Stimulated activated CD4-positive, alpha-beta T cell treated with anti-CD3 and anti-CD28 coated beads, Interleukin-4, amount 100 ng/mL, for 24 hours (primary cell): ENCODE measurements around the gene MBNL2.

Experiments used
- DNase-seq: peaks from one replicate; pipeline ENCODE4 v3.0.0-alpha.2; 2020

The MBNL2 gene

DNA sequence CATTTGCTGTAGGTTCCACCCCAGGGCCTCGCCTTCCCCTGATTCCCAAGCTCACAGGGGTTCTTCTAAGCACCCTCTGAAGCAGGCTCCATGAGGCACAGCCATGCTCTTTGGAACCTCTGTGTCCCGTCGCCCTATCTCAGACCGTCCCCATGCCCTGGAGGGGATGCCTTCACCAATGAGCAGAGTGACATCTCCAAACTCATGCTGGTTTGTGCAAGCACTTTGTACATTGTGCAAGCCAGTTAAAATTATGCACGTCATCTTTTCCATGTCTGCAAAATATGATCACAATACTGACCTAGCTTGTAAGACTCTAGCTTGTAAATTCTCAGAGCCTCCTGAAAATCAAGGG lies 165.3 kb downstream of the MBNL2 start:
- no peak for DNase-seq

DNA sequence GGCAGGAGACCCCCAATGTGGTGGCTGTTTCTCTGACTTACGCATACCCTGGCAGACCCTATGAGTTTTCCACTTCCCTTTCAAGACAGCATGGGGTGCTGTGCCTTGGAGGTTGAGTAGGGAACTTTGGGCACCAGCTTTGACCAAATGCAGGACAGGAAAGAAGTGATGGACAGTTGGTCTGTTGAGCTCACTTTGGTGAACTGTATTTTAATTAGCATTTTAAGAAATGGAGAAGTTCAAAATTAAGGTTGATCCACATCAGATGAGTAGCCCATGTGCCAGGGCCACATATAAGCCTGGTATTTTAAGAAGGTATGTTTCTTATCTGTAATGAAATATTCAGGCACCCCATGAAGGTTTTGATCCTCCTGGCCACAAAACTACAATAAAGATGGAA lies 165.8 kb downstream of the MBNL2 start:
- DNase-seq, result no peak

DNA sequence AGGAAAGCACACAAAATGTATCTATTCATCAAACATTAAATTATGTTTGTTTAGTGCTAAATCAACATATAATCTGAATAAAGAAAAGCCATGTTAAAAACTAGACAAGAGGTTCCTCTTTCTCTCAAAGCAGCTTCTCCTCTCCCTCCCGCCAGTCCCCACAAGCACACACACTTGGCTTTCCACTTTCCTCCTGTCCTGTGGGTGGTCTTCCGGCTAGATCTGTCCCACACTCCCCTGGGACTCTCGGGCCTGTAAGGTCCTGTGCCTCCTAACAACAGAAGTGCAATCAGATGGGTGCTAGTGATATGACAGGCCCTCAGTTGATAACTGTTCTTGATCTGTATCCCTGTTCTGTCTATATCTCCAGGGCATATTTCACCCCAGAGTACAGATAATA lies 166.2 kb downstream of the MBNL2 start:
- no peak for DNase-seq

DNA sequence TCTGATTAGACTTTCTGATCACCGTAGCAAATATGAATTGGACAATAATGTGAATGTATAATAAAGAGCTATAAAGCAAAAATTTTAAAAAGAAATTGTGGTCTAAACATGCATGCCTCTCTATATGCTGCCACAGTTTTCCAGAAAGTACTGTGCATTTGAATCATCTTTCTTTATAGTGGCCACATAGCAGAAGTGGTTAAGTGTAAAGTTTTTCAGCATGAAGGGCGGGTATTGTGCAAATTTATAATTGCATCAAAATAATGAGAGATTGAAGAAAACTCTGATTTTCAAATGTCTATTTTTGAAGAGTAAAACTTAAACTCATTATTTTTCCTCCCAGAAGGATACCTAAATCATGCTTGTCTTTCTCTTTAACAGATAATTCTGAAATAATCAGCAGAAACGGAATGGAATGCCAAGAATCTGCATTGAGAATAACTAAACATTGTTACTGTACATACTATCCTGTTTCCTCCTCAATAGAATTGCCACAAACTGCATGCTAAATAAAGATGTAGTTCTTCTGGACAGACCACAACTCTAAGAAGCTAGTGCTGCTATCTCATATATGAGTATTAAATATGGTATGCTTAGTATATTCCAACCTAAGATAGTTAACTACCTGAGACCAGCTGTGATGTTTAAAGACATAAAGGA lies 168.9 kb downstream of the MBNL2 start:
- no peak for DNase-seq

DNA sequence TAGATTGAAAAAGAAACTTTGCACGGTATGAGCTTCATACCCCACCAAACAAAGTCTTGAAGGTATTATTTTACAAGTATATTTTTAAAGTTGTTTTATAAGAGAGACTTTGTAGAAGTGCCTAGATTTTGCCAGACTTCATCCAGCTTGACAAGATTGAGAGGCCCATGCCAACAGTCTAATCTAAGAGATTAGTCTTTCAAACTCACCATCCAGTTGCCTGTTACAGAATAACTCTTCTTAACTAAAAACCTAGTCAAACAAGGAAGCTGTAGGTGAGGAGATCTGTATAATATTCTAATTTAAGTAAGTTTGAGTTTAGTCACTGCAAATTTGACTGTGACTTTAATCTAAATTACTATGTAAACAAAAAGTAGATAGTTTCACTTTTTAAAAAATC lies 169.9 kb downstream of the MBNL2 start:
- DNase-seq, result no peak

- DNase-seq, result no peak
Measured at GRCh38 chr13:97394542-97394941, 172.4 kb downstream of the MBNL2 start.

GRCh38 chr13:97395447-97396136 lies 173.5 kb downstream of the MBNL2 start:
- no peak for DNase-seq

DNA sequence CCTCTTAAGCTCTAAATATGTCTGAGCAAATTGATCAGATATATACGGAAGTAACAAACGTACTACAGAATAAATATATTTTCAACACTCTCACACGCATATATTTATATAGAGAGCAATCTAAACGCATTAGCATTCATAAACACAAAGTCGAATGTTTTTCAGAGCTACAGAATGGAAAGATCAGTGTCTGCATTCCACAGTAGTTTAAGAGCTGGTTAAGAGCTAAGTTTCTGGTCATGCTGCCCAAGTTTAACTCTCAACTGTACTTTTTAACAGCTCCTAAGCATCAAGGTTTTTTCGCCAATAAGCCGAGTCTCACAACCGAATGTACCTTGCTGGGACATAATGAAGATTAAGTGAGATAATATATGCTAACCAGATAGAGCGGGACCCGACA lies 175.1 kb downstream of the MBNL2 start:
- no peak for DNase-seq

DNA sequence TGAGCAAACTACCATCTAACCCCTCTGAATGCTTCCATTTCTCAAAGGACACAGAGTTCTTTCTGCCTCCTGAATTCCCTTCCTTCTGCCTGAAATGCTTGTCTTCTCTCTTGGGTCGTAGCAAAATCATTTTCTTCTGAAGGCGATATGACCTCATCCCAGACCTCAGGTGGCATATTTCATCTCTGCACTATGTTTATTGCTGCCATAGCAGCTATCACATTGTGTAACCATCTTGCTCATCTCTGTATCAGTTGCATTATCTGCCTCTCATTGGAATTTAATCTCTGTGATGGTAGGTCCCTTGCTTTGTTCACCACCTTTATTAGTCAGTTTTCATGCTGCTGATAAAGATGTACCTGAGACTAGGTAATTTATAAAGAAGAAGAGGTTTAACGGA lies 179.3 kb downstream of the MBNL2 start:
- DNase-seq, result no peak

GRCh38 chr13:97403893-97404750 lies 182.0 kb downstream of the MBNL2 start:
- no peak for DNase-seq

GRCh38 chr13:97407540-97407939 lies 185.4 kb downstream of the MBNL2 start:
- no peak for DNase-seq

DNA sequence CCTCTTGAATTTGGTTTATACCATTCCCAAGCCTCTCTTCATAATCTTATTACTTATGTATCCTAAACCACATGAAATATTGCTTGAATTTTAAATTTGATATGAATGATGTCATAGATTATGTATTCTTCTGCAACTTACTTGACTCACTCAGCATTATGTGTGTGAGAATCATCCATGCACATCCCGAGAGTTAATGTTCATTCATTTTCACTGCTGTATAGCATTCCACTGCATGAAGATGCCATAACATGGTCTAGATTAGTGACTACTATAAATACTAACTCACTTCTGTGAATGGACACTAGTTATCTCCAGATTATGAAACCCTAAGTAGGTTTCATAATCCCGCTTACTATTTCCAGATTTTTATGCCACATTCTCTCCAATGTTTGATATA lies 186.8 kb downstream of the MBNL2 start:
- no peak for DNase-seq

DNA sequence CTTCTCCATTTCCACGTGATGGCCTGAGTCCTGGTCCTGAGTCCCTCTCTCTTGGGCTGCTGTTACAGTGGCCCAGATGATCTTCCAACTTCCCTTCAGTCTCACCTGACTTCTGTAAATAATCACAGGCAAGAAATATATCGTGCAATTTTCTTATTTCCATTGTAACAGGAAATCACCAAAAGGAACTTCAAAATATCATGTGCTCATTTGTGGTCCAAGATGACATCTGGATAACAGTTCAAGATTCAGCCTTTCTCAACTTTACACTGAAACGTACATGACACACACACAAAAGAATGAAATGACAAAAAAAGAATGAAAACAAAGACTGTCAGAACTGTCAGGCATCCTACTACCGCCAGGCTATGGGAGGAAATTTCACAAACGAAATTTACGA lies 189.9 kb downstream of the MBNL2 start:
- DNase-seq, result no peak

DNA sequence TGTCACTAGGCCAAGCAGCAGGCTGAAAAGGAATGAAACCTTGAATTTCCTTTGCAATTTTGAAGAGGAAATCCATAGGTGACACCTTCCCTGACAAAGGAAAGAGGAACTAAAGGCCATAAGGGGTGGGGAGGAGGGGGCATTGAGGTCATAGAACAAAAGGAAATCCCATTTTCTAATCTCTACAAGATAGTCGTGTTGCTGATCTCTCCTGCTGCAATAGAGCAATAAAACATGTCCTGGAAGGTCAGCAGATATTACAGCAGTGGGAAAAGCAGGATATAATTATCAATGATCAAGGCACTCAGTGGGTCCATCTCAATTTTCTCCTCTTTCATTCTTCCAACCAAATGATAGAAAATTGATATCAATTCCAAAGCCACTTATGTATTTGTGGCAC lies 191.6 kb downstream of the MBNL2 start:
- DNase-seq, result no peak

- no peak for DNase-seq
Measured at GRCh38 chr13:97414392-97414791, 192.3 kb downstream of the MBNL2 start.

DNA sequence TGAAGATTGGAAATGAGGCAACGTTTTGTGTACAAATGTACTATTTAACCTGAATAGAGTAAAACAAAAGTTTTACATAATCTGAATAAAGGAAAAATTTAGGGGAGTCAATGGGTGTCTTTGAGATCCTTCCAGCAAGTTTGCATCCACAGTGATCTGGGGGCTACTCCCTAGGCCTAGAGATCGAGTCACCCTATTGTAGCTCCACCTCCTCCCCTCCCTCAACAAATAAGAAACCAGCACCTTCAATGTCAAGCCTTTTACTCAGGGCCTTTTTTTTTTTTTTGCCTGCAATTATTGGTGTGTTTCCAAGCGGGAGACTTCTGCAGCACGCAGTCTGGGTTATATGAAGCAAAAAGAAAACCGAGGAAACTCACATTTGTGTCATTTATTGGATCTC lies 195.6 kb downstream of the MBNL2 start:
- DNase-seq, result no peak

GRCh38 chr13:97422118-97423054 lies 200.3 kb downstream of the MBNL2 start:
- DNase-seq, result no peak

- DNase-seq, result no peak
Measured at GRCh38 chr13:97423300-97424045, 201.3 kb downstream of the MBNL2 start.

DNA sequence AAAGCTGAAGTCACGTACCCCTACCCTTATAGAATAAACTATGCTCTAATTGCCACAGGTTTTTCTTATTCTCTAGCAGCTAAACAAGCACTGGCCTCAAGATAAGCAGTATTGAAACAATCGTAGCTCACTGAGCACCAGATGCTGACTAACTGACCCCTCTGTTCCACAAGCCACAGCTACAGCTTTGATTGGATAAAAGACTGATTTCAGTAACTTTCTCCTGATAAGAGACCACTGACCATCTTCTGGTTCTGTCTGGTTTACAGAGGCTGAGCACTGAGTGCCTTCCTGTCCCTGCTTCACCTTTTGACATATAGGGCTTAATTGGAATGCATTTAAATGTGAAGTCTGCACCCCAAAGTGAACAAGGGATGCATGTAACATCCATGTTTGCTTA lies 203.5 kb downstream of the MBNL2 start:
- no peak for DNase-seq

DNA sequence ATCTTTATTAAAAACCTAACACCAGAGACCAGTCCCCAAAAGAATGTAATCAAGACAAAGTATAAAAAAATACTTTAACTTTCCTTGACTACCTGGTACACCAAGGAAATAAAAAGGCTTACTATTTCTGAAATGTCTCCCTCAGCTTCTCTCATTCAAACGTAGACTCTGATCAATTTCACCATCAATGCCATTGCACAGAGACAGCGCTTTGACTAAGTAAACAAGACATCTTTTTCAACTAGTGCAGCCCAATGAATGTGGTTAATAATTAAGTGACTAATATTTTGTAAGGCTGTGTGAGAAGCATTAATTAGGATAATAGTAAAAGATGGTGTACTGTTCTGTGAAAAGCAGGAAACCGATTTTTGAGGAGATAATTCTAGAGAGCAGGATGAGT lies 204.6 kb downstream of the MBNL2 start:
- no peak for DNase-seq

- DNase-seq, result no peak
Measured at GRCh38 chr13:97429681-97430081, 207.5 kb downstream of the MBNL2 start.

DNA sequence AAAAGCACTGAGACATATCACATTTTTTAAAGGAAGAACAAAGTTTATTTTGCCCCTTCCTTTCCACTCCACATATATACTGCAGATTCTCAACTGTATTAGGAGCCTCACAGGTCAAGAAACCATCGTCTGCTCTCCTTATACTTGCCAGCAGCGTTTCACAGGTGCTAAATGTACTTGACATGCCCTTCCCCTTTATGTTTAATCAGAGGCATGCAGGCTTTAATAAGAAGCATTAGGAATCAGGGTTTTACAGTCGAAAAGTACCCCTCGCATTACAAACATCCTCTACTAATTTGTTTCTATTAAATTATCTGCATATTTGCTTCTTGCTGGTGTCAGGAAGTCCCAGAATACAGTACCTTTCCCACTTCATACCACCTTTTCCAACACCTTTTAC lies 208.2 kb downstream of the MBNL2 start:
- no peak for DNase-seq
